T-helper 17 cell (primary cell): ENCODE results near the gene DYNLT5. TPM values are rescaled to one million over a fixed set of nuclear protein-coding genes. Genes with fewer than 3 reads are reported as not detected.
"Not testable (repeated sequence)": the region's sequence is repeated elsewhere in the genome, so short reads cannot be mapped to it uniquely, and the experiment has no call there.

Experiments used
- ATAC-seq: fragments of 150-1000 bp; cut with Tn5 transposase; 2 replicates; pipeline ENCODE4 v1.10.0; 2021; ENCODE audit warnings: mild to moderate bottlenecking, moderate library complexity
- DNase-seq, 3 donors: peaks; one replicate each; pipeline versions ENCODE4 v3.0.0 to v3.0.0-alpha.2; 2020 to 2021
- H3K9me3 ChIP-seq: one replicate; pipeline ENCODE4 v1.7.0; 2013; ENCODE audit warnings: low read length, mild to moderate bottlenecking; ENCODE audit not compliant: control insufficient read depth, poor library complexity, severe bottlenecking
- H3K27ac Mint-ChIP-seq: one replicate; pipeline ENCODE4 v1.8.0; 2022; ENCODE audit warnings: mild to moderate bottlenecking, moderate library complexity, mixed read lengths
- H3K27me3 Mint-ChIP-seq: one replicate; pipeline ENCODE4 v1.8.0; 2022; ENCODE audit warnings: mixed read lengths
- H3K36me3 Mint-ChIP-seq: one replicate; pipeline ENCODE4 v1.8.0; 2022; ENCODE audit warnings: low read depth, mixed read lengths
- H3K4me1 Mint-ChIP-seq: one replicate; pipeline ENCODE4 v1.8.0; 2022; ENCODE audit warnings: mild to moderate bottlenecking, mixed read lengths
- H3K4me3 Mint-ChIP-seq: one replicate; pipeline ENCODE4 v1.8.0; 2022; ENCODE audit warnings: mild to moderate bottlenecking, moderate library complexity, mixed read lengths
- total RNA-seq, 4 donors: library from RNA in 2 of 4; stranded (reverse) in 2 of 4; gene quantifications; one replicate each; pipeline ENCODE4 v1.2.3 and lab custom pipeline; 2022 to 2026

The DYNLT5 gene, protein sequence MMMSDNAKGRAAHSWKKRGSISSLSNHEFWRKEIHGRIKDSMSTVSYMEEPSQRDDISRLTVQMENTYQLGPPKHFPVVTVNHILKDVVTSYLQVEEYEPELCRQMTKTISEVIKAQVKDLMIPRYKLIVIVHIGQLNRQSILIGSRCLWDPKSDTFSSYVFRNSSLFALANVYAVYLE
- total RNA-seq (not detected), total RNA-seq (lab: John Stamatoyannopoulos, UW) (0 to 0.30 reads per million in 2 donors)

DNA sequence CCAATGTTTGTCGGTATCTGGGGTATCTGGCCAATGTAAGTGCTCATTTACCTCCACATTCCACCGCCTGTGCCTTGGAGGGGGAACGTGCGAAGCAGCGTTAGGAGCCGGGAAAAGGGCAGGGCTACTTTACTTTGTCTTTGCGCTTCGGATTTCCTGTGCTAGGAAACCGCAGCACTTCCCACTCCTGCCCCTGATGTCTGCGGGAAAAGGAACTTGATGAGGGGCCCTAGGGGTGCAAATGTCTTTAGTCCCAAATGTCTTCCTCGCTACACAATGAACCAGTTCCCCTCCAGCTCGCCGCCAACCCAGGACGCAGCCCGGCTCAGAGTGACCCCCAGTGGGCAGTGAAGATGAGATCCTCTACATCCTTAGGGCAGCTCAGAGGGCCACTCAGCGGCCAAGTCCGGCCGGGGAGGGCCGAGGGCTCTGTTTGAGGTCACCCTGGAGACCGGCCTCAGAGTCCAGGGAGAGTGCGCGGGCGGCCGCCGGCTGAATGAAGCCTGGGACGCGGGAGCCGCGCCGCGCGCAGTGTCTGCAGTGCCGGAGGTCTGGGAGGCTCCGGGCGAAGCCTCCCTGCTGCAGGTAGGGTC, at the start of gene DYNLT5:
DYNLT5 (plus strand) TSS at position 460 of the 593 bp plus-strand sequence. CDS start 2,200 bp downstream, outside the sequence.
- Mint-ChIP-seq H3K36me3 (peaks cover 4% of the 10 kb centered on the region), H3K4me1 (peaks cover 14% of the 10 kb centered on the region), H3K27me3 (peaks cover 72% of the 10 kb centered on the region), H3K27ac (no peak within 1 kb of the TSS), H3K4me3 (peak within 1 kb of the TSS; percentile 80)
- ATAC-seq (peak; percentile 45), DNase-seq (no peak)
- H3K9me3 ChIP-seq: no peaks in the 10 kb centered on the region

DNA sequence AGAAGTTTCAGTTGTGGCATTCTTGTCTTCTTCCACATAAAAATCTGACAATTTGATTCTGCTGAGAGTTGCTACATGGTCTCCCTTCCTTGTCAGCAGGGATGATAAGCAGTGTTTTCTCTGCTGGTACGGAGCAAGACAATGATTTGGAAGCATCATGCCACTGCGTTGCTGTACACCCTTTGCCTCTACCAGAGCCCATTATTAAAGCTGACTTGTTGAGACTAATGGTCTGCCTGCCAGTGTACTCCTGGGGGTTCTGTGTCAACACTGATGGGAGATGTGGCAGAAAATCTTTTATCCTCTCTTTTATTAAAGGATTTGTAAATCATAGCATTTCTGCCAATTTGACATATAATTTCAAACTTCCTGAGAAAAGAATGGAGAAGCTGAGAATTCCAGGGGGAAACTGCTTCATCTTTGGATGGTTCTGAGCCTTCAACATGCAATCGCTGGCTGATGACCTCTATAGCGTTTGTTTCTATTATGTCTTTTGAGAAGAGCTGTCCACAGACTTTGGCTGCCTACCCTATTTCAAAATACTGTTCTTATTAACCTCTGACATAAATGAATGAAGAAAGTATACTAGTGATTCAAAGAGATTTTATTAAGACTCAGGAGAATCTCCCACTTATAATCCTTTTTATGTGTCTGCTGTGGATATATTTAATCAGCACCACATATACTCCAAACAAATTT, 47.9 kb upstream of the DYNLT5 start:
- ATAC-seq: no peak
- Mint-ChIP-seq H3K4me1 (no peaks in the 10 kb centered on the region), H3K36me3 (no peaks in the 10 kb centered on the region), H3K27me3 (peaks cover 45% of the 10 kb centered on the region), H3K4me3 (no peak overlapping the region), H3K27ac (no peak overlapping the region)
- no peak for DNase-seq
- no peaks in the 10 kb centered on the region for H3K9me3 ChIP-seq

DNA sequence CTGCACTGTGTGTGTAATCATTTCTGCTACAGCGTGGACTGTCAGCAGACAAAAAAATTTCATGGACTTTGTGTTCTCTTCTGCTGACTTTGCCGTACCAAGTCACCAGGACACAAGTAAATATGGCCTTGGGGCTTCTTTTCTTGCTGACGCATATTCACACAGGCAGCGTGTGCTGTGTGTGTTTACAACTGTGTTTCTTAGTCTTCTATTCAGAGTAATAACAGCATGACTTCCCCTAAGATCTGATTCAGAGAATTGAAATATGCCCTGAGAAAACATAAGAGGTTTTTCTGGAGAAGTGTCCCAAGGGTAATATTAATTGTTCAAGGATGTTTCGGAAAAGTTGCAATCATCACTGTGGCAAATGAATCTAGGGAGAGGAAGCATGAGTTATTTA, 47.1 kb upstream of the DYNLT5 start:
- DNase-seq: no peak
- Mint-ChIP-seq H3K4me1 (no peaks in the 10 kb centered on the region), H3K27ac (no peak overlapping the region), H3K36me3 (no peaks in the 10 kb centered on the region), H3K27me3 (peaks cover 46% of the 10 kb centered on the region), H3K4me3 (no peak overlapping the region)
- no peaks in the 10 kb centered on the region for H3K9me3 ChIP-seq
- ATAC-seq: no peak

DNA sequence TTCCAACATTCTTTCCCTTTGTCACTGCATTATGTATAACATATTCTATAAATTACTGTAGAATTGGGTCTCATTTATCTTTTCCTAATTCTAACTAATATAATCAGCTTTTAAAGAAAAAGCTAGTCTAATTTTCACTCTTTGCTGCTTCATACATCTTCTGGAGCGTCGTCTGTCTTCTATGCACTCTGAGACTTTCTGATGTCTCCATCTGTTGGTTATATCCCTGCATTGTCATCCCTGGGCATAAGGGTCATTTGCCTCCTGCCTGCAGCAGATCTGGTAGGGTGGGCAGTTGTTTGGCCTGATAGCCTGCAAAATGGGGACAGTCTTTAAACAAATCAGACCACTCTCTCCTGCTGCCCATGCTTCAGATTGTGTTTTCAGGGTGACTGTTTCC, 40.8 kb upstream of the DYNLT5 start:
- Mint-ChIP-seq H3K4me1 (no peaks in the 10 kb centered on the region), H3K27me3 (peaks cover 40% of the 10 kb centered on the region), H3K27ac (no peak overlapping the region), H3K4me3 (no peak overlapping the region), H3K36me3 (no peaks in the 10 kb centered on the region)
- H3K9me3 ChIP-seq: no peaks in the 10 kb centered on the region
- ATAC-seq: no peak
- DNase-seq: no peak

DNA sequence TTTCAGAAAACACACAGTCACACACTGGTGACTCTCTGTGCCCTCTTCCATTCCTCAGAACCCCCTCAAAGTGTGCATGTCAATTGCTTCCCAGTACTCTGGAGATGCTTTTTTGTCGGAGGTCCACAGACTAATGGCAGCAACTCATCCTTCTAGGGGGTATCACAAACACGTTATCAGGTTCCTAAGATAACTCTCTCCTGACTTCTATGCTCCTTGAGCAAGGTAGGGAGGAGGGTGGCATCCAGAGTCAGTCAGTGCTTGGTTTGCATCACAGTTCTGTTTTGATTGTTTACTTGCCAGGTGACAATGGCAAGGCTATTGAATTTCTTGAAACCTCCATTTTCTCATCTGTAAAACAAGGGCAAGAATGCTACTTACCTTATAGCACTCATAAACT, 39.4 kb upstream of the DYNLT5 start:
- Mint-ChIP-seq H3K27me3 (peaks cover 38% of the 10 kb centered on the region), H3K4me3 (no peak overlapping the region), H3K4me1 (no peaks in the 10 kb centered on the region), H3K27ac (no peak overlapping the region), H3K36me3 (no peaks in the 10 kb centered on the region)
- no peak for ATAC-seq
- no peaks in the 10 kb centered on the region for H3K9me3 ChIP-seq
- no peak for DNase-seq

DNA sequence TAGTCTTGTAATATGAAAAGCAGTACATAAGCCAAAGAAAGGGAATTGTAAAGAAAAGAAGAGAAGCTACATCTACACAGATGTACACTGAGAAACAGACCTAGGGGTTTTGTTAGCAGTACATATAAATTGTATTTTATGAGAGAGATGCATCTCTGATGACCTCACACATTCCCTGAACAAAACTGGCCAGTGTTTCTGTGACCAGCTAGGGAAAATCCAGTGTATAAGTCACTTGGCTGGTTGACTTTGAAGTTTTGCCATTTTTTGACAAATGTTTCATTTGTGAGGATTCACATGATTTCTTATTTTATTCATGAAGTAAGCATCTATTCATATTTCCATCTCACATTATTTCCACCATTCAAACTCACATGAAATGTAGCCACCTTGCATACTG, 28.3 kb upstream of the DYNLT5 start:
- no peak for ATAC-seq
- no peak for DNase-seq
- H3K27ac Mint-ChIP-seq: no peak overlapping the region
- peaks cover 11% of the 10 kb centered on the region for H3K4me1 Mint-ChIP-seq
- H3K36me3 Mint-ChIP-seq: peaks cover 6% of the 10 kb centered on the region
- H3K4me3 Mint-ChIP-seq: no peak overlapping the region
- H3K27me3 Mint-ChIP-seq: peaks cover 33% of the 10 kb centered on the region
- no peaks in the 10 kb centered on the region for H3K9me3 ChIP-seq

DNA sequence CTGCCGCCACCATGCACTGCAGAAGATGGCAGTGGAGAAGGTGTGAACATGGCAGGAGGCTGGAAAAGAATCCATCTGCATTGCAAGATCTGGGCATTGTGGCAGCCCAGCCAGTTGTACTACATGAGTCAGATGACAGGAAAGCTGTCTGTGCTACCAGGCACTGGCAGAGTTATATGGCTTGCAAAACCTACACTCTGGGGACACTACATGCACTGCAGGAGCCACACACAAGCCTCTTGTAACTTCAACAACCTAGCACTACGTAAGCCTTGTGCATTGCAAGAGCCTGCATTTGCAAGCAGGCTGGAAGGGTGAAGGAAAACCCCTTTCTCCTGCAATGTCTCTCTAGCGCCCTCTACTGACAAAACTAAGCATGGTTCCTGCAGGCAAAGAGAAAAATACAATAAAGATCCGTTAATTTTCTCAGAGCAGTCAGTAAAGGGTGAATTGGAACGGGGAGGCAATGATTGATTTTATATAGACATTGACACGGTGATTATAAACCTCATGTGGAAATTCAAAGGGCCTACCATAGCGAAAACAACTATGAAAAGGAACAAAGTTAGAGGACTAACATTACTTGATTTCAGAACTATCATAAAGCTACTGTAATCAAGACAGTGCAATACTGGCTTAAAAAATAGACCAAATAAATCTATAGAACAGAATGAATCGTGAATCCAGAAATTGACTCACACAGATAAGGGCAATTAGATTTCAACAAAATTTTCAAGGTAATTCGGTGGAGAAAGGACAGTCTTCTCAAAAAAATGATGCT, 26.2 kb upstream of the DYNLT5 start:
- Mint-ChIP-seq H3K27me3 (peaks cover 33% of the 10 kb centered on the region), H3K27ac (peak overlapping the region; percentile 21), H3K4me3 (no peak overlapping the region), H3K36me3 (peaks cover 6% of the 10 kb centered on the region), H3K4me1 (peaks cover 16% of the 10 kb centered on the region)
- DNase-seq: peak in 2 of 3 donors; percentile 22 to 36
- ATAC-seq: peak; percentile 88
- H3K9me3 ChIP-seq: no peaks in the 10 kb centered on the region

DNA sequence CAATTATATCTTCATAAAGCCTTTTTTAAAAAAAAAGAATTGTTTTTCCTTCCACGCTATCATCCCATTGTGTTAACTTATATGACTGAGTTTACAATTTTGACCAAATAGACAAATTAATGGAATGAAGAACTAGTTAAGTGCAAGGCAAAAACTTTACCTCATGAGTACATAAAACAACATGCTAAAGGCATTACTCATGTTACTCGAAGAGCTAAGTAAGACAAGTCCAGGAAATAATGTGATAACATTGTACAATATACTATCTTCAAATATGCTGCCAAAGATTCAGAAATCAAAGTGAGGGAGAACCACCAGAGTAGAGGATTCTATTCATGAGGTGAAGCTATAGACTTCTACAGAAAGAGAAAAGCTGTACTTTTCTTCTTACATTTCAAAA, 24.2 kb upstream of the DYNLT5 start:
- DNase-seq (no peak), ATAC-seq (no peak)
- Mint-ChIP-seq H3K4me1 (peaks cover 21% of the 10 kb centered on the region), H3K27ac (no peak overlapping the region), H3K36me3 (no peaks in the 10 kb centered on the region), H3K4me3 (no peak overlapping the region), H3K27me3 (peaks cover 23% of the 10 kb centered on the region)
- no peaks in the 10 kb centered on the region for H3K9me3 ChIP-seq

DNA sequence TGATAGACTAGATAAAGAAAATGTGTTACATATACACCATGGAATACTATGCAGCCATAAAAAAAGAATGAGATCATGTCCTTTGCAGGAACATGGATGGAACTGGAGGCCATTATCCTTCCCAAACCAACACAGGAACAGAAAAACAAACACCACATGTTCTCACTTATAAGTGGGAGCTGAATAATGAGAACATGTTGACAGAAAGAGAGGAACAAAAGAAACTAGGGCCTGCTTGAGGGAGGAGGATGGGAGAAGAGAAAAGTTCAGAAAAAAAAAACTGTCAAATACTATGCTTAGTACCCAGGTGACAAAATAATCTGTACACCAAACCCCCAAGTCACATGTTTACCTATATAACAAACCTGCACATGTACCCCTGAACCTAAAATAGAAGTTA, 23.5 kb upstream of the DYNLT5 start:
- H3K36me3 Mint-ChIP-seq, DNase-seq, H3K4me3 Mint-ChIP-seq, ATAC-seq, H3K9me3 ChIP-seq, H3K27ac Mint-ChIP-seq: not testable (repeated sequence)
- H3K27me3 Mint-ChIP-seq: peaks cover 22% of the 10 kb centered on the region
- peaks cover 21% of the 10 kb centered on the region for H3K4me1 Mint-ChIP-seq

DNA sequence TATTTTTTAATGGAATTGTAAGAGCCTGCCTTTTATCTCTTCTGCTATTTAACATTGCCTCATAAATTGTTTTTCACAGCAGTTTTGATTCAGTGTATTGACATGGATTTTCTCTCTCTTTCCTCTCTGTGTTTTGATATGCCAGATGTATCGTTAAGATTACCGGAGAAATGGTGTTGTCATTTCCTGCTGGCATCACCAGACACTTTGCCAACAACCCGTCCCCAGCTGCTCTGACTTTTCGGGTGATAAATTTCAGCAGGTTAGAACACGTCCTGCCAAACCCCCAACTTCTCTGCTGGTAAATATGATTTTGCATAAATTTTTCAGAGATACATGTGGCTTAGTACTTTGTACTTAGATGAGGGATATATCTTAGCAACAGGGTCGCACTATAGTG, 23.1 kb upstream of the DYNLT5 start:
- Mint-ChIP-seq H3K27me3 (peaks cover 22% of the 10 kb centered on the region), H3K27ac (no peak overlapping the region), H3K36me3 (no peaks in the 10 kb centered on the region), H3K4me3 (no peak overlapping the region), H3K4me1 (peaks cover 21% of the 10 kb centered on the region)
- no peaks in the 10 kb centered on the region for H3K9me3 ChIP-seq
- ATAC-seq: peak; percentile 63
- no peak for DNase-seq

DNA sequence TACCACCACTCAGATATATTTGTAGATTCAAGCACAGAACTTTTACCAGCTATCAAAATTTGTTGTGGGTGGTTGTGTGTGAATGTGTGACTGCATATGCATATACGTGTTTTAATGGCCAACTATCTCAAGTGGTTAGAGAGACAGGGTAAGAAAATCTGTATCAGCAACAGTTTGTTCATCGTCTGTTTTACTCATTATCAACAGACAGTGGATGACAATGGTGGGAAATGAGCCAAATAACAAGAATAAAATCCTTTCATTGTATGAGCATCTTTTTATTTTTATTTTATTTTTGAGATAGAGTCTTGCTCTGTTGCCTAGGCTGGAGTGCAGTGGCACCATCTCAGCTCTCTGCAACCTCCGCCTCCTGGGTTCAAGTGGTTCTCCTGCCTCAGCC, 22.7 kb upstream of the DYNLT5 start:
- no peak overlapping the region for H3K4me3 Mint-ChIP-seq
- no peak for ATAC-seq
- no peak for DNase-seq
- peaks cover 20% of the 10 kb centered on the region for H3K27me3 Mint-ChIP-seq
- peaks cover 21% of the 10 kb centered on the region for H3K4me1 Mint-ChIP-seq
- no peaks in the 10 kb centered on the region for H3K36me3 Mint-ChIP-seq
- H3K27ac Mint-ChIP-seq: no peak overlapping the region
- H3K9me3 ChIP-seq: no peaks in the 10 kb centered on the region

DNA sequence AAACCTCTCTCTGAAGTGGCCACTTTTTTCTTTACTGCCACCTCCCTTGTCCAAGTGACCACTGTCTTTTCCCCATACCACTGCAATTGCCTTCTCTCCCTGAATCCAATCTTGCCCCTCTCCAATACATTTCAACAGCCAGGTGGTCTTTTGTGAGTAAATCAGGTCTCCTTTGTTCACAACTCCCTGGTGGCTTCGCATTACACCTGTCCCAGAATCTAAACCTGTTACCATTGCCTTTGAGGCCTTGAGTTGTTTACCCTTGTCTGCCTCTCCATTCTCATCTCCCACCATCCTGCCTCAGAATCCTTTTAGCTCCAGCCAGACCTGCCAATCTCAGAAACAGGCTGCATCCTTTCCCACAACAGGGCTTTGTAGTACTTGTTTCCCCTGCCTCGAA, 21.8 kb upstream of the DYNLT5 start:
- peaks cover 14% of the 10 kb centered on the region for H3K27me3 Mint-ChIP-seq
- no peak overlapping the region for H3K4me3 Mint-ChIP-seq
- peaks cover 21% of the 10 kb centered on the region for H3K4me1 Mint-ChIP-seq
- no peaks in the 10 kb centered on the region for H3K9me3 ChIP-seq
- ATAC-seq (no peak), DNase-seq (no peak)
- no peaks in the 10 kb centered on the region for H3K36me3 Mint-ChIP-seq
- H3K27ac Mint-ChIP-seq: no peak overlapping the region

DNA sequence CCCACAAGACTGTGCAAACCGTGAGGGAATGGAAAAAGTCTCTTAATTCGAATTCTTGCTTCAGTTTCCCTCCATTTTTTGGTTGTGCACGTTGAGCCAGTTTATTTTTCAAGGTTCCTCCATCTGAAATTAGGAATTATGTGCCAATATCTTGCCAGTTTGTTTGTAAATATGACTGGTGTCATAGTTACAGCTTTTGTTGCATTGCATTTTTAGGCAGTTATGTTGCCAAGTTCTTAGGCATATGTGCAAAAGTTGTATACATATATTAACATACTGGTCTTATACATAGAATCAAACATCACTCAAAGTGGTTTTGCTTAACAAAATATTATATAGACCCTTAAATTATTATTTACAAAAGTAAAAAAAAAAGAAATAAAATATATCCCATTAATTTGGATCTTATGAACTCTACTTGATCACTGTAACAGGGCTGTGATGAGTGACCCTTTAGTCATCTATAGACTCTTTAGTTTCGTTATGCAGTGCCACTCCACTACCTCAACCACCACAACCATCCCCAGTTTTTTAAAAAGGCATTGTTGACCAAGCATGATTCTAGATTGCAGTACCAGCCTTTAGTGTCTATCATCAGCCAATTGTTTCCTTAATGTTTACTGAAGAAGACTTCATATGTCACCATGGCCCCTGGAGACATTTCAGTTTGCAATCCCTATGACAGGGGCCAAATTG, 20.9 kb upstream of the DYNLT5 start:
- Mint-ChIP-seq H3K4me3 (no peak overlapping the region), H3K27ac (no peak overlapping the region), H3K27me3 (peaks cover 7% of the 10 kb centered on the region), H3K36me3 (no peaks in the 10 kb centered on the region), H3K4me1 (peaks cover 14% of the 10 kb centered on the region)
- DNase-seq (no peak), ATAC-seq (no peak)
- no peaks in the 10 kb centered on the region for H3K9me3 ChIP-seq
